Measurements from ENCODE around the gene HOOK2. TPM values are rescaled to one million over a fixed set of nuclear protein-coding genes. Genes with fewer than 3 reads are reported as not detected.
A peak's percentile ranks its signal among the peaks of the same experiment; 100 is the strongest.

The HOOK2 gene
- total and polyA plus RNA-seq, 2 of the 13 experiments (the other 11 are each of a cell fraction or from before 2014, with no cell fraction given) = 9.2 to 12.9 TPM

DNA sequence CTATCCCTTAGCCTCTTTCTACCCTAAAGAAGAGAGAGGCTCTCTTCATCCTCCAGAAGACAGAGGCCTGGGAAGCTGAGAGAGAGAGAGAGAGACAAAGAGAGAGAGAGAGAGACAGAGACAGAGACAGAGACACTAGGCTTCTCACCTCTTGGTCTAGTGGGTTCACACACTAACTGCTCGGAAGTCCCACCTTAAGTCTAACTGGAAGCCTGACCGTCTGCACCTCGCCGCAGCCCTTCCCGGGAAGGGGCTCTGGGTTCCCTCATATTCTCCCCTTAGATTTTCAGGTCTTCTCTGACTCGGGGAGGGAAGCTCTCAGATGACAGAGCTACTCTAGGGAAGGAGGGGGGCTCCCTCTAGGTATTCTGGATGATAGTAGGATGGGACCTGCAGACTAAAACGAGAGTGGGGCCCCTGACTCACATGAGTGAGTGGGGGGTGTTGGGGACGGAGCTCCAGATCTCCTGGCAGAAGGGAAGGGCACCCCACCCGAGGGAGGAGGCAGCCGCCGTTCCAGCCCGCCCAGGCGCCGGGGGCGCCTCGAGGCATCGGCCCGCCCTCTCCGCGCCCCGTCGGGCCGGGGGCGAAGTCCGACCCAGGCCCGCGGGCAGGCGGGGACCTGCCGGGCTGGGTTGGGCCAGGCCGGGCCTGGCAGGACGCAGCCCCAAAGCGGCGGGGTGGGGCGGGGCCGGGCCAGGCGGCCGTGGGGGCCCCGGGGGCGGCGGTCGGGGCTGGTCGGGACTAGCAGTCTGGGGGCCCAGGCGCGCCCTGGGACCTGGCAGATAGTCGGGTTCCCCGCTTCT is 13.9 kb upstream of the HOOK2 start (continued):
- TF ChIP-seq, protein P1, sequence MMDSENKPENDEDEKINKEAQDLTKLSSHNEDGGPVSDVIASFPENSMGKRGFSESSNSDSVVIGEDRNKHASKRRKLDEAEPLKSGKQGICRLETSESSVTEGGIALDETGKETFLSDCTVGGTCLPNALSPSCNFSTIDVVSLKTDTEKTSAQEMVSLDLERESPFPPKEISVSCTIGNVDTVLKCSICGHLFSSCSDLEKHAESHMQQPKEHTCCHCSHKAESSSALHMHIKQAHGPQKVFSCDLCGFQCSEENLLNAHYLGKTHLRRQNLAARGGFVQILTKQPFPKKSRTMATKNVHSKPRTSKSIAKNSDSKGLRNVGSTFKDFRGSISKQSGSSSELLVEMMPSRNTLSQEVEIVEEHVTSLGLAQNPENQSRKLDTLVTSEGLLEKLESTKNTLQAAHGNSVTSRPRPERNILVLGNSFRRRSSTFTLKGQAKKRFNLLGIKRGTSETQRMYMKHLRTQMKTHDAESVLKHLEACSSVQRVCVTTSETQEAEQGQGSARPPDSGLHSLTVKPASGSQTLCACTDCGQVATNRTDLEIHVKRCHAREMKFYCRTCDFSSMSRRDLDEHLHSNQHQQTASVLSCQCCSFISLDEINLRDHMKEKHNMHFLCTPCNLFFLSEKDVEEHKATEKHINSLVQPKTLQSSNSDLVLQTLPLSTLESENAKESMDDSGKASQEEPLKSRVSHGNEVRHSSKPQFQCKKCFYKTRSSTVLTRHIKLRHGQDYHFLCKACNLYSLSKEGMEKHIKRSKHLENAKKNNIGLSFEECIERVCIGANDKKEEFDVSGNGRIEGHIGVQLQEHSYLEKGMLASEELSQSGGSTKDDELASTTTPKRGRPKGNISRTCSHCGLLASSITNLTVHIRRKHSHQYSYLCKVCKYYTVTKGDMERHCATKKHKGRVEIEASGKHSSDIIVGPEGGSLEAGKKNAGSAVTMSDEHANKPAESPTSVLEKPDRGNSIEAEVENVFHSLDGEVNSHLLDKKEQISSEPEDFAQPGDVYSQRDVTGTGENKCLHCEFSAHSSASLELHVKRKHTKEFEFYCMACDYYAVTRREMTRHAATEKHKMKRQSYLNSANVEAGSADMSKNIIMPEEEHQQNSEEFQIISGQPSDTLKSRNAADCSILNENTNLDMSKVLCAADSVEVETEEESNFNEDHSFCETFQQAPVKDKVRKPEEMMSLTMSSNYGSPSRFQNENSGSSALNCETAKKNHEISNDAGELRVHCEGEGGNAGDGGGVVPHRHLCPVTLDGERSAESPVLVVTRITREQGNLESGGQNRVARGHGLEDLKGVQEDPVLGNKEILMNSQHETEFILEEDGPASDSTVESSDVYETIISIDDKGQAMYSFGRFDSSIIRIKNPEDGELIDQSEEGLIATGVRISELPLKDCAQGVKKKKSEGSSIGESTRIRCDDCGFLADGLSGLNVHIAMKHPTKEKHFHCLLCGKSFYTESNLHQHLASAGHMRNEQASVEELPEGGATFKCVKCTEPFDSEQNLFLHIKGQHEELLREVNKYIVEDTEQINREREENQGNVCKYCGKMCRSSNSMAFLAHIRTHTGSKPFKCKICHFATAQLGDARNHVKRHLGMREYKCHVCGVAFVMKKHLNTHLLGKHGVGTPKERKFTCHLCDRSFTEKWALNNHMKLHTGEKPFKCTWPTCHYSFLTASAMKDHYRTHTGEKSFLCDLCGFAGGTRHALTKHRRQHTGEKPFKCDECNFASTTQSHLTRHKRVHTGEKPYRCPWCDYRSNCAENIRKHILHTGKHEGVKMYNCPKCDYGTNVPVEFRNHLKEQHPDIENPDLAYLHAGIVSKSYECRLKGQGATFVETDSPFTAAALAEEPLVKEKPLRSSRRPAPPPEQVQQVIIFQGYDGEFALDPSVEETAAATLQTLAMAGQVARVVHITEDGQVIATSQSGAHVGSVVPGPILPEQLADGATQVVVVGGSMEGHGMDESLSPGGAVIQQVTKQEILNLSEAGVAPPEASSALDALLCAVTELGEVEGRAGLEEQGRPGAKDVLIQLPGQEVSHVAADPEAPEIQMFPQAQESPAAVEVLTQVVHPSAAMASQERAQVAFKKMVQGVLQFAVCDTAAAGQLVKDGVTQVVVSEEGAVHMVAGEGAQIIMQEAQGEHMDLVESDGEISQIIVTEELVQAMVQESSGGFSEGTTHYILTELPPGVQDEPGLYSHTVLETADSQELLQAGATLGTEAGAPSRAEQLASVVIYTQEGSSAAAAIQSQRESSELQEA (CRISPR knock-in tag; IDR thresholded peaks at IDR 0.05; ENCODE audit: not compliant biosample characterization) = no peak
- TF ChIP-seq ZNF329 (CRISPR knock-in tag; IDR thresholded peaks at IDR 0.05; ENCODE audit: low read depth) (0 out of 2 replicates have a peak, but pooled peaks have one; percentile 0), ZEB1 (IDR thresholded peaks at IDR 0.05; ENCODE audit: insufficient replicate concordance, low read depth) (no peak), SIN3A (IDR thresholded peaks at IDR 0.05; ENCODE audit: borderline replicate concordance, low read depth, low read length) (peak; percentile 37; the same call in 1 of the 2 replicates), ZBTB7B (CRISPR knock-in tag; IDR thresholded peaks at IDR 0.05) (peak; percentile 4; the same call in 1 of the 2 replicates), PAF1 (CRISPR knock-in tag; IDR thresholded peaks at IDR 0.05) (no peak), ZNF562 (CRISPR knock-in tag; IDR thresholded peaks at IDR 0.05; ENCODE audit: borderline replicate concordance) (no peak), CHD4 (IDR thresholded peaks at IDR 0.05; ENCODE audit: borderline replicate concordance, low read length) (peak; percentile 51; the same call in 1 of the 2 replicates), CHD2 (IDR thresholded peaks at IDR 0.05; ENCODE audit: low read depth, low read length) (no peak), HOXA9 (CRISPR knock-in tag; IDR thresholded peaks at IDR 0.05; ENCODE audit: borderline replicate concordance) (0 out of 2 replicates have a peak, but pooled peaks have one; percentile 24), ZMYM3 (CRISPR knock-in tag; IDR thresholded peaks at IDR 0.05) (peak; percentile 96), MTF2 (CRISPR knock-in tag; IDR thresholded peaks at IDR 0.05; ENCODE audit: borderline replicate concordance) (no peak)
- TF ChIP-seq, protein P2, sequence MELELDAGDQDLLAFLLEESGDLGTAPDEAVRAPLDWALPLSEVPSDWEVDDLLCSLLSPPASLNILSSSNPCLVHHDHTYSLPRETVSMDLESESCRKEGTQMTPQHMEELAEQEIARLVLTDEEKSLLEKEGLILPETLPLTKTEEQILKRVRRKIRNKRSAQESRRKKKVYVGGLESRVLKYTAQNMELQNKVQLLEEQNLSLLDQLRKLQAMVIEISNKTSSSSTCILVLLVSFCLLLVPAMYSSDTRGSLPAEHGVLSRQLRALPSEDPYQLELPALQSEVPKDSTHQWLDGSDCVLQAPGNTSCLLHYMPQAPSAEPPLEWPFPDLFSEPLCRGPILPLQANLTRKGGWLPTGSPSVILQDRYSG (CRISPR knock-in tag; IDR thresholded peaks at IDR 0.05) = no peak
- TF ChIP-seq, protein P3, sequence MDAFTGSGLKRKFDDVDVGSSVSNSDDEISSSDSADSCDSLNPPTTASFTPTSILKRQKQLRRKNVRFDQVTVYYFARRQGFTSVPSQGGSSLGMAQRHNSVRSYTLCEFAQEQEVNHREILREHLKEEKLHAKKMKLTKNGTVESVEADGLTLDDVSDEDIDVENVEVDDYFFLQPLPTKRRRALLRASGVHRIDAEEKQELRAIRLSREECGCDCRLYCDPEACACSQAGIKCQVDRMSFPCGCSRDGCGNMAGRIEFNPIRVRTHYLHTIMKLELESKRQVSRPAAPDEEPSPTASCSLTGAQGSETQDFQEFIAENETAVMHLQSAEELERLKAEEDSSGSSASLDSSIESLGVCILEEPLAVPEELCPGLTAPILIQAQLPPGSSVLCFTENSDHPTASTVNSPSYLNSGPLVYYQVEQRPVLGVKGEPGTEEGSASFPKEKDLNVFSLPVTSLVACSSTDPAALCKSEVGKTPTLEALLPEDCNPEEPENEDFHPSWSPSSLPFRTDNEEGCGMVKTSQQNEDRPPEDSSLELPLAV (CRISPR knock-in tag; conservative IDR thresholded peaks at IDR 0.05; ENCODE audit: low read depth) = no peak
- TF ChIP-seq, protein P4, sequence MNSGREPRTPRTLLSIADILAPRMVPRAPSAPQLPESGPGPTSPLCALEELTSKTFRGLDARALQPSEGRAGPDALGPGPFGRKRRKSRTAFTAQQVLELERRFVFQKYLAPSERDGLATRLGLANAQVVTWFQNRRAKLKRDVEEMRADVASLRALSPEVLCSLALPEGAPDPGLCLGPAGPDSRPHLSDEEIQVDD (CRISPR knock-in tag; IDR thresholded peaks at IDR 0.05; ENCODE audit: borderline replicate concordance) = no peak

Measured in HepG2 (cell line).